ENCODE results near the gene BABAM2. TPM values are rescaled to one million over a fixed set of nuclear protein-coding genes. Genes with fewer than 3 reads are reported as not detected.

Gene BABAM2
- total and polyA plus RNA-seq, 7 donors: 22.9 to 52.3 (median 25.2) TPM

DNA sequence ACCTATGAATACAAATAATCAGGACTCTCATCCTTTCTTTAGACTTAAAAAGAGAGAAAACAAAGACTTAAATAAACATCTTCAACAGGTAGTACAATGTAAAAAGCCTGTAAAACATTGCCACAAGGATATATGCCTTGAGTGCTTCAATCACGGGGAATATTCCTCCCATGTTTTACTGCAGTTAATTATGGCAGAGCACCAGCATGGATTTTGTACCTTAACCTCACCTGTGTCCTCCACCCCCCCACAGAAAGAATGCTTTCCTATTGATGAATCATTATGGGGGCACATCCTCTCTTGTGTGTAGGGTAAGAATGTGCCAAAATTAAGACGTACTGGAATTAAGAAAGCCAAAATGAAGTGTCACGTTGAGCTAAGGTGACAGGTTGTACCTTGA, 312.2 kb downstream of the BABAM2 start:
- H3K36me3 ChIP-seq: no peaks in the 10 kb centered on the region

DNA sequence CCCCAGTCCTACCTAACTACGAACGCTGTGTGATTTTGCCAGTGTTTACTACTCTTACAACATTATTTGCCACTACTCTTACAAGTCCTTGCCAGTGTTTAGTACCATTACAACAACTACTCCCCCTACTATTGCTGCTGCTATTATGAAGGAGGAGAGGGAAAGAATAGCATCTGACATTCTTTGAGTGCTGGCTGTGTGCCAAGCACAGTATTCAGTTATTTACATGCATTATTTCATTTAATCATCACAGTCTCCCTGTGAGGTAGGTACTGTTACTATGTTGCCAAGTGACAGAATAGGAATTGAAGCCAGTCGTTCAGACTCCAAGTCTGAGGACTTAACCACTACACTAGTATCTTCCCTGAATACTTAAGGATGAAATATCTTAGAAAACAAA, 316.2 kb downstream of the BABAM2 start:
- H3K27ac ChIP-seq: no peak overlapping the region
- WGBS, 2 donors: 77 to 79% methylated on average over 3 of the region's 3 CpGs
- no peak overlapping the region for H3K4me3 ChIP-seq
- DNase-seq: no peak
- TF ChIP-seq EP300 (IDR thresholded peaks at IDR 0.05): no peak
- no peak for TF ChIP-seq POLR2AphosphoS5 (IDR thresholded peaks at IDR 0.05)
- no peak for TF ChIP-seq POLR2A (IDR thresholded peaks at IDR 0.05)
- H3K4me1 ChIP-seq: peaks cover 0 to 5% (median 0%) of the 10 kb centered on the region in 4 donors
- intact Hi-C loops (cut with DNase I): no loop called here
- no peaks in the 10 kb centered on the region for H3K36me3 ChIP-seq
- H3K27me3 ChIP-seq: no peaks in the 10 kb centered on the region
- no peaks in the 10 kb centered on the region for H3K9me3 ChIP-seq

More for the DNA sequence above, 312.2 kb downstream of the BABAM2 start:
- intact Hi-C loops (cut with DNase I): no loop called here
- Histone ChIP-seq H3K27me3 (no peaks in the 10 kb centered on the region), H3K9me3 (no peaks in the 10 kb centered on the region), H3K4me1 (peaks cover 0 to 5% (median 0%) of the 10 kb centered on the region in 4 donors), H3K4me3 (no peak overlapping the region), H3K27ac (no peak overlapping the region)
- 54 to 86% methylated on average over 3 of the region's 3 CpGs for WGBS, 2 donors
- no peak for DNase-seq
- TF ChIP-seq POLR2AphosphoS5 (IDR thresholded peaks at IDR 0.05) (no peak), POLR2A (IDR thresholded peaks at IDR 0.05) (no peak), EP300 (IDR thresholded peaks at IDR 0.05) (no peak)
- TF ChIP-seq, protein P1, sequence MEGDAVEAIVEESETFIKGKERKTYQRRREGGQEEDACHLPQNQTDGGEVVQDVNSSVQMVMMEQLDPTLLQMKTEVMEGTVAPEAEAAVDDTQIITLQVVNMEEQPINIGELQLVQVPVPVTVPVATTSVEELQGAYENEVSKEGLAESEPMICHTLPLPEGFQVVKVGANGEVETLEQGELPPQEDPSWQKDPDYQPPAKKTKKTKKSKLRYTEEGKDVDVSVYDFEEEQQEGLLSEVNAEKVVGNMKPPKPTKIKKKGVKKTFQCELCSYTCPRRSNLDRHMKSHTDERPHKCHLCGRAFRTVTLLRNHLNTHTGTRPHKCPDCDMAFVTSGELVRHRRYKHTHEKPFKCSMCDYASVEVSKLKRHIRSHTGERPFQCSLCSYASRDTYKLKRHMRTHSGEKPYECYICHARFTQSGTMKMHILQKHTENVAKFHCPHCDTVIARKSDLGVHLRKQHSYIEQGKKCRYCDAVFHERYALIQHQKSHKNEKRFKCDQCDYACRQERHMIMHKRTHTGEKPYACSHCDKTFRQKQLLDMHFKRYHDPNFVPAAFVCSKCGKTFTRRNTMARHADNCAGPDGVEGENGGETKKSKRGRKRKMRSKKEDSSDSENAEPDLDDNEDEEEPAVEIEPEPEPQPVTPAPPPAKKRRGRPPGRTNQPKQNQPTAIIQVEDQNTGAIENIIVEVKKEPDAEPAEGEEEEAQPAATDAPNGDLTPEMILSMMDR (IDR thresholded peaks at IDR 0.05): no peak

DNA sequence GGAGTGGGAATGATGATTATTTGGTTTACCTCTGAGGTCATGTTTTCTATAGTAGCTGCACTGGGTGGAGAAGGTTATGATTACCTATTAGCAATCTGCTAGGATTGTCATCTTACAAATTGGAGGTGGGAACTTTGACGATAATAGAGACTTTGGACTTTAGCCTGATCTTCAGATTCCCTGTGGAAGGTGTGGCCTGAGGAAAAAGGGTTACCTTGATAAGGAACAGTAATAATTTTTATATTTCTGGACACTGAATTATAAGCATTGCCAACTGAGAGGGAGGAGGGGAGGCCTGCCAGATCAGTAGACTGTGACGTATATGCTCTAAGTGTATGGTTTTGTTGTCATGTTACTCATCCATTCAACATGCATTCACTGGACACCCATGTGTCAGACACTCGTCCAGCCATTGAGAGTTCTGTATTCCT, 318.7 kb downstream of the BABAM2 start:
- Histone ChIP-seq H3K36me3 (no peaks in the 10 kb centered on the region), H3K4me1 (peaks cover 0 to 5% (median 0%) of the 10 kb centered on the region in 4 donors), H3K27me3 (no peaks in the 10 kb centered on the region), H3K9me3 (no peaks in the 10 kb centered on the region), H3K27ac (no peak overlapping the region), H3K4me3 (no peak overlapping the region)
- intact Hi-C loops (cut with DNase I): no loop called here
- DNase-seq: no peak
- TF ChIP-seq POLR2AphosphoS5 (IDR thresholded peaks at IDR 0.05) (no peak), EP300 (IDR thresholded peaks at IDR 0.05) (no peak), POLR2A (IDR thresholded peaks at IDR 0.05) (no peak)
- TF ChIP-seq, protein P1 (IDR thresholded peaks at IDR 0.05): no peak
- 25 to 73% methylated on average over 3 of the region's 3 CpGs for WGBS, 2 donors

DNA sequence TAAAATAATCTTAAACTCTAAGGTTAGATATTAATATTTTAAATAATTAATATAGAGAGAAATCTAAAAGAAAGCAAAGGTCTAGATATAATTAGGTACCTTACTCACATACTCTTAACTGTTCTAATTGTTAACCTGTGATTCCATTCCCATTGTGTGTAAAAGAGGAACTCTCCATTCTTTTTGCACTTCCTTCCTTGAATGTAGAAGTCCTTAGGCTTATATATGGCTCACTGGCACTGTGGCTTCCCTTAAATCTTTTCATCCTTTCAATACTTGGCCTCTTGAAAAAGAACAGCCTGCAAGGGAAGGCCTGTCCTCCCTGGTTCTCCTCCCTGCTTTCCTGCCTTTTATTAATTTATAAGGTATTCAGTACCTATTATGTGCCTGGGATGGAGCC, 319.3 kb downstream of the BABAM2 start:
- H3K27ac ChIP-seq: no peak overlapping the region
- TF ChIP-seq POLR2A (IDR thresholded peaks at IDR 0.05) (no peak), EP300 (IDR thresholded peaks at IDR 0.05) (no peak), POLR2AphosphoS5 (IDR thresholded peaks at IDR 0.05) (no peak)
- TF ChIP-seq, protein P1 (IDR thresholded peaks at IDR 0.05): no peak
- H3K9me3 ChIP-seq: no peaks in the 10 kb centered on the region
- no peak overlapping the region for H3K4me3 ChIP-seq
- H3K4me1 ChIP-seq: peaks cover 0 to 5% (median 0%) of the 10 kb centered on the region in 4 donors
- H3K27me3 ChIP-seq: no peaks in the 10 kb centered on the region
- intact Hi-C loops (cut with DNase I): no loop called here
- H3K36me3 ChIP-seq: no peaks in the 10 kb centered on the region
- no peak for DNase-seq

DNA sequence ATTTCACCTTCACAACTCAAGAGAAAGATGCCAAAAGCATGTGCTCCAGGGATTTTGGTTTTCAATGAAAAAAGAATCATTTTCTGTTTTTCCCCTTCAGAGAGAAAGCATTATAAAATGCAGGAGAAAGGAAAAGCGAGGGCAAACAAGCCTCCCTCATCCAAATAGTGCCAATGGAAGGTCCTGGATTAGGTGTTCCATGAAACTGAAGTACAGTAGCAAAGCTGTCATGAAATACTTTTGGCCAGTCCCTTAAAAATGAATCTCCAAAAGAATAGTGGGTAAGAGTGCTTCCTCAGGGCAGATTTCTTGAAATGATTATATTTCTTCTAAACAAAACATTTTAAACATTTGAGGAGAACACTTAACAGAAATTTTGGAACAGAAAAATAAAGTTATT, 320.0 kb downstream of the BABAM2 start:
- H3K36me3 ChIP-seq: no peaks in the 10 kb centered on the region
- no peaks in the 10 kb centered on the region for H3K9me3 ChIP-seq
- H3K27ac ChIP-seq: no peak overlapping the region
- no peak overlapping the region for H3K4me3 ChIP-seq
- peaks cover 0 to 5% (median 0%) of the 10 kb centered on the region in 4 donors for H3K4me1 ChIP-seq
- H3K27me3 ChIP-seq: no peaks in the 10 kb centered on the region
- intact Hi-C loops (cut with DNase I): no loop called here
- TF ChIP-seq, protein P1 (IDR thresholded peaks at IDR 0.05): no peak
- TF ChIP-seq EP300 (IDR thresholded peaks at IDR 0.05) (no peak), POLR2A (IDR thresholded peaks at IDR 0.05) (no peak), POLR2AphosphoS5 (IDR thresholded peaks at IDR 0.05) (no peak)
- WGBS, 2 donors: 93 to 96% methylated on average over 1 of the region's 1 CpG
- DNase-seq: no peak

Measured in sigmoid colon (tissue), 7 donors.